ENCODE data around the gene SKI. TPM values are rescaled to one million over a fixed set of nuclear protein-coding genes. Genes with fewer than 3 reads are reported as not detected.

Gene SKI
- polyA plus RNA-seq, 1 donor = 46.1 TPM

DNA sequence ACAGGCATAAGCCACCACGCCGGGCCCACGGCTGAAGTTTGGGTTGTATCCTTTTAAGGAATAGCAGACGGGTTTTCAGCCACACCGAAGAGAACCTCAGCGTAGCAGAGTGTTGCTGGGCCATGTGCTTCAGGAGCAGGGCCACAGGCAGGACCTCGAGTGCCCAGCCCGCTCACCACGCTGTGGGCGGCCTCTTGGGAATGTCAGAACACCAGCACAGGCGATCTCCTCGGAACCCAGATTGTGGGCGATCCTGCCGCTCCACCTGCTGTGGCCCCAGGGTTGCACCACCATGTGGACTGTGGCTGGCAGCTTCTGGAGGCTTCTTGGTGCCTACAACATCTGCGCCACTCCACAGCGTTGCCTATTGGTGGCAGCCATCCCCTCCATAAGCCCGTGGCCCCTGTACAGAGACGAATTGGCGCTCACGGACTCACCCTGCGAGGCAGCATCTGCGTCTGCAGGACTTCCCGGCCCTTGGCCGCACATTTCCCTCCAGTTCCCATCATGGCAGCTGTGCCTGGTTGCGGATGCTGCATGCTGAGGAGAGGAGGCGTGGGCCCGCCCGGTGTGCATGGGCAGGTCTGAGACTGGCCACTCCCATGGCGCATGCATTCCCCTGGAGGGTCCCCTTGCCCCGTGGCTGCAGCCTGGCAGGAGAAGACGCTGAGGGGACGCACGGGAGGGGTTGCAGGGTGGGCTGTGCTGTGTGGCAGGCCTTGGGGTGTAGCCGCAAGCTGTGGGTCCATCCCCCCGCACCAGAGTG lies 69.3 kb downstream of the SKI start:
- Histone ChIP-seq H3K27ac (ENCODE audit: low read length) (no peak overlapping the region), H3K9me3 (ENCODE audit: control insufficient read depth, low read depth, low read length) (no peaks in the 10 kb centered on the region), H3K36me3 (ENCODE audit: control insufficient read depth, insufficient read depth, low read length) (peaks cover 11% of the 10 kb centered on the region), H3K27me3 (ENCODE audit: control insufficient read depth, insufficient read depth, low read length) (no peaks in the 10 kb centered on the region), H3K4me1 (ENCODE audit: control insufficient read depth, insufficient read depth, low read length) (peaks cover 21% of the 10 kb centered on the region), H3K4me3 (ENCODE audit: low read length) (no peak overlapping the region)
- DNase-seq = no peak
- no CpG with 5 or more reads among the region's 35 CpGs for WGBS (ENCODE audit: insufficient coverage, low lambda C conversion rate)

DNA sequence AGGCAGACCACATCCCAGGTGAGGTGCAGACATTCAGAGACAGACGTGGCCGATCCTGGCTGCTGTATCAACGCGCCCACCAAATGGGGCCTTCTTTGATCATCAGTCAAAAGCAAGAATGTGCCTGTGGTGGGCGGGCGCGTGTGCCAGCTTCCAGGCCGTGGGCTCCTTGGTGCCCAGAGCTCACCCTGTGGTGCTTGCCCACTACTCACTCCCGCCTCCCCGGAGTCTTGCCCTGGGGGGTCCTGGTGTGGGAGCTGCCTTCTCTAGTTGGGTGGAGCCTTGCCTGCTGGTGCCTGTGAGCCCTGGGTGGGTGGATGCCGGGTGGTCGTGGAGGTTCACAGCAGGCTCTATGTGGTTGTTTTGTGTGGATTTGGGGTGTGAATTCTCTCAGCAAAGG lies 70.6 kb downstream of the SKI start:
- peaks cover 27% of the 10 kb centered on the region for H3K4me1 ChIP-seq (ENCODE audit: control insufficient read depth, insufficient read depth, low read length)
- no CpG with 5 or more reads among the region's 12 CpGs for whole genome bisulfite sequencing (ENCODE audit: insufficient coverage, low lambda C conversion rate)
- H3K27me3 ChIP-seq (ENCODE audit: control insufficient read depth, insufficient read depth, low read length) = no peaks in the 10 kb centered on the region
- H3K36me3 ChIP-seq (ENCODE audit: control insufficient read depth, insufficient read depth, low read length) = peaks cover 19% of the 10 kb centered on the region
- H3K27ac ChIP-seq (ENCODE audit: low read length) = no peak overlapping the region
- H3K9me3 ChIP-seq (ENCODE audit: control insufficient read depth, low read depth, low read length) = peaks cover under 1% of the 10 kb centered on the region
- H3K4me3 ChIP-seq (ENCODE audit: low read length) = no peak overlapping the region
- no peak for DNase-seq

DNA sequence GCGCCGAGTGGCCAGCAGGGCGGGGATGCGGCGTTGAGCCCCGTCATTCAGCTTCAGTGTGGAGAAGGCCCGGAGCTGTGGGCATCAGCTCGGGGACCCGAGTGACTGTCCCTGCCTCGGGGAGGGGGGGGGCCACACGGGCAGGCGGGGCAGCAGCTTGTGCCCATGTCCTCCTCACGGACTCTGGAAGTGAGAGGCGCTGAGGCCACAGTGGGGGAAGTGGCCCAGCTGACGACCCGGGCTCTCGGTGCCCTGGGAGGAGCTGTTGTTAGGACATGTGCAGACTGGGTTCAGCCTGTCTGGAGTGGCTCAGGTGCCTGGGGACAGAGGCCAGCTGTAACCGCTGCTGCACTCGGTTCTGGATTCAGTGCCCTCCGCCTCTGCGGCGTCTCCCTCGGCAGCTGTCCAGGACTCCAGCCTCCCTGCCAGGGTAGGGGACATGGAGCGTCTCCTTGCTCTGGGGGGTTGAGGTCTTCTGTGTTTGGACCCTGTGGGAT lies 71.1 kb downstream of the SKI start:
- Histone ChIP-seq H3K9me3 (ENCODE audit: control insufficient read depth, low read depth, low read length) (peaks cover 3% of the 10 kb centered on the region), H3K36me3 (ENCODE audit: control insufficient read depth, insufficient read depth, low read length) (peaks cover 24% of the 10 kb centered on the region), H3K4me1 (ENCODE audit: control insufficient read depth, insufficient read depth, low read length) (peaks cover 27% of the 10 kb centered on the region), H3K4me3 (ENCODE audit: low read length) (no peak overlapping the region), H3K27ac (ENCODE audit: low read length) (no peak overlapping the region), H3K27me3 (ENCODE audit: control insufficient read depth, insufficient read depth, low read length) (no peaks in the 10 kb centered on the region)
- WGBS (ENCODE audit: insufficient coverage, low lambda C conversion rate) = no CpG with 5 or more reads among the region's 24 CpGs
- DNase-seq = no peak

DNA sequence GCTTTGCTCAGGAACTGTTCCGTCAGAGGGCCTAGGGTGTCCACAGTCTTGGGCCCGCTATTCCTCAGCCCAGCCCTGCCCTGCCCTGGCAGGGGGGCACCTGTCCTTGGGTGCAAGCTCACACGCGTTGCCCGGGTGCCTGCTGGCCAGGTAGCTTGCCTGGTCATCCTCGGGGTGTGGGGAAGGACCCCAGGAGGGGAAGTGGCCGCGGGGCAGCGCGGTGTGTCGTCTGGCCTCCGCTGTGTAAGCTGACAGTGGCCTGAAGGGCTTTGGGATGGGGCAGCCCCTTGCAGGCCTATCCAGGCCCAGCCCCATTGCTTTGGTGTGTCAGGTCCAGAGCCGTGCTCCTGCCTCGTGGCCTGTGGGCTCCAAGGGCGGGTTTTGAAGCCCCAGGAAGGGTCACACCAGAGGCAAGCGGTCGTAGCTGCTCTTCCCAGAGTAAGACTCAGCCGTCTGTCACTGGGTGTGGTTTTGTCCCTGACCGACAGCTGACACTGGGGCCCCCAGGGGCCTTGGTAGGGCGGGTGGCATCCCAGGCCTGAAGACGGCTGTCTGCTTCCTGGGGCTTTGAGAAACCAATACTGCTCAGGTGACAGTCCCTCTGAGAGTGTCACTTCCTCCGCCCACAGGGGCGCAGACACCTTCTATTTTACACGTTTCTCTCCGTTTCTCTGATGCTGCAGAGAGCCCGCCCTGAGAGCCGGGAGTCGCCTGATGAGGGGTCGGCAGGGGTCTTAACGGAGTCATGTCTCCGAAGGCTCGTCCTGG lies 72.1 kb downstream of the SKI start:
- peaks cover 31% of the 10 kb centered on the region for H3K36me3 ChIP-seq (ENCODE audit: control insufficient read depth, insufficient read depth, low read length)
- no CpG with 5 or more reads among the region's 32 CpGs for WGBS (ENCODE audit: insufficient coverage, low lambda C conversion rate)
- peak in 1 of 2 donors; percentile 56 for DNase-seq
- H3K27ac ChIP-seq (ENCODE audit: low read length) = no peak overlapping the region
- H3K9me3 ChIP-seq (ENCODE audit: control insufficient read depth, low read depth, low read length) = peaks cover 3% of the 10 kb centered on the region
- no peaks in the 10 kb centered on the region for H3K27me3 ChIP-seq (ENCODE audit: control insufficient read depth, insufficient read depth, low read length)
- H3K4me3 ChIP-seq (ENCODE audit: low read length) = no peak overlapping the region
- H3K4me1 ChIP-seq (ENCODE audit: control insufficient read depth, insufficient read depth, low read length) = peaks cover 29% of the 10 kb centered on the region

DNA sequence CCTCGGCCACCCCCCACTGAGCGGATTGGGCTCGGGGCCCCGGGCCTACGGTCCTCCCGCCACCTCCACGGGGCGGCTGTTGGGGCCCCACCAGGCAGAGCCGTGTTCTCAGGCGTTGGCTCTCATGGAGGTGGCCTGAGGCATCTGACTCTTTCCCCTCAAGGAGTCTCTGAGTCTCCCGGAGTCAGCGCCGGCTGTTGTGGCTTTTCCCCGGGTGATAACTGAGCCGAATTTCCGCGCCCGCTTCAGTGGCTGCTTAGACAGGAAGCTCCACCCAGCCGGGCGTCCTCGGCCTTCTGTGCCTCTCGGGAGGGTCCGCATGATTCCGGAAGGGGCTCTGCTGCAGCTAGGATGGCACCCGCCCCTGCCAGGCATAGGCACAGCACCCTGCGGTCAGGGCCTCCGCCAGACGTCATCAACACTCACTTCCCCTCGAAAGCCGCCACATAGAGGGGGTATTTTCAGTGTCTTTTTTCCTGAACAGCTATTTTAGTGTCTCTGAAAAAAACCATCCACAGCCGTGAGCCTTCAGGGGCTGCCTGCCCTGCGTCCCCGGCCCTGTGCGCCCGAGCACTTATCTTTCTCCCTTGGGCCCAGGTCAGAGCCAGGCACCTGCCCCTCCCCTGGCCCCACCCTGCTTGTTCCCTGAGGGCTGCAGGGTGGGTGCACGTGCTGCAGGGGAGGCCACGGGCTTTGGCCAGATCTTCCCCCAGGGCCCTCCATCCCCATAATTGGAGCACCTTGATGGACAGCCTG lies 72.9 kb downstream of the SKI start:
- no CpG with 5 or more reads among the region's 37 CpGs for WGBS (ENCODE audit: insufficient coverage, low lambda C conversion rate)
- DNase-seq = no peak
- H3K4me1 ChIP-seq (ENCODE audit: control insufficient read depth, insufficient read depth, low read length) = peaks cover 29% of the 10 kb centered on the region

DNA sequence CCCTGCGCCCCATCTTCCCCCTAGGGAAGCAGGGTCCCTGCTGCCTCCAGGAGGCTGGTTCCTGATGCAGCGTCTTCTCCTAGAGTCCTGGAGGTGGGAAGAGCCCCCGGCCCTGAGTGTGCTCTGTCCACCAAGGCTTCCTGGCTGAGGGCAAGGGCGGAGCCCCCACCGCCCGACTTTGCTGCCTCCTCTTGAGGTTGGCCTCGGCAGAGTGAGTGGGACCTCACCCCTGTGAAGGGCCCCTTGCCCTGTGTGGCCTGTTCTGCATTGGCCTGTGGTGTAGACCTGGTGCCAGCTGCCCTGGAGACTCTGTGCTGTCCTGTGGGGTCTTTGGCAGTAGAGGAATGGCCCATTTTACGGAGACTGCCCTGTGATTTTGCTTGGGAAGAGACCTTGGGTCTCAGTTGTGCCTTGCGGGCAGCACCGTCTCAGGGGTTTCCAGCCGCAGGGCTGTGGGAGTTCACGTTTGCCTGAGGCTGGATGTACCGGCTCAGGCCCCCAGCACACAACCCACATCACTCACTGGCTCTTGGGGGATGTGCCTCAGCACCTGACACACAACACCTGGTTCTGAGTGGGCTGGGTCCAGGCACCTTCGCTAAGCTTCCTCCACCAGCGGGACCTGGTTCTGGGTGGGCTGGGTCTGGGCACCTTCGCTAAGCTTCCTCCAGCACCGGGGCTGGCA lies 73.6 kb downstream of the SKI start:
- Histone ChIP-seq H3K4me3 (ENCODE audit: low read length) (no peak overlapping the region), H3K4me1 (ENCODE audit: control insufficient read depth, insufficient read depth, low read length) (peaks cover 29% of the 10 kb centered on the region), H3K27ac (ENCODE audit: low read length) (no peak overlapping the region), H3K27me3 (ENCODE audit: control insufficient read depth, insufficient read depth, low read length) (no peaks in the 10 kb centered on the region), H3K9me3 (ENCODE audit: control insufficient read depth, low read depth, low read length) (peaks cover 3% of the 10 kb centered on the region), H3K36me3 (ENCODE audit: control insufficient read depth, insufficient read depth, low read length) (peaks cover 42% of the 10 kb centered on the region)
- DNase-seq = no peak
- WGBS (ENCODE audit: insufficient coverage, low lambda C conversion rate) = no CpG with 5 or more reads among the region's 17 CpGs

More for the DNA sequence above, 72.9 kb downstream of the SKI start:
- H3K4me3 ChIP-seq (ENCODE audit: low read length) = no peak overlapping the region
- peaks cover 39% of the 10 kb centered on the region for H3K36me3 ChIP-seq (ENCODE audit: control insufficient read depth, insufficient read depth, low read length)
- no peak overlapping the region for H3K27ac ChIP-seq (ENCODE audit: low read length)
- H3K27me3 ChIP-seq (ENCODE audit: control insufficient read depth, insufficient read depth, low read length) = no peaks in the 10 kb centered on the region
- H3K9me3 ChIP-seq (ENCODE audit: control insufficient read depth, low read depth, low read length) = peaks cover 3% of the 10 kb centered on the region

DNA sequence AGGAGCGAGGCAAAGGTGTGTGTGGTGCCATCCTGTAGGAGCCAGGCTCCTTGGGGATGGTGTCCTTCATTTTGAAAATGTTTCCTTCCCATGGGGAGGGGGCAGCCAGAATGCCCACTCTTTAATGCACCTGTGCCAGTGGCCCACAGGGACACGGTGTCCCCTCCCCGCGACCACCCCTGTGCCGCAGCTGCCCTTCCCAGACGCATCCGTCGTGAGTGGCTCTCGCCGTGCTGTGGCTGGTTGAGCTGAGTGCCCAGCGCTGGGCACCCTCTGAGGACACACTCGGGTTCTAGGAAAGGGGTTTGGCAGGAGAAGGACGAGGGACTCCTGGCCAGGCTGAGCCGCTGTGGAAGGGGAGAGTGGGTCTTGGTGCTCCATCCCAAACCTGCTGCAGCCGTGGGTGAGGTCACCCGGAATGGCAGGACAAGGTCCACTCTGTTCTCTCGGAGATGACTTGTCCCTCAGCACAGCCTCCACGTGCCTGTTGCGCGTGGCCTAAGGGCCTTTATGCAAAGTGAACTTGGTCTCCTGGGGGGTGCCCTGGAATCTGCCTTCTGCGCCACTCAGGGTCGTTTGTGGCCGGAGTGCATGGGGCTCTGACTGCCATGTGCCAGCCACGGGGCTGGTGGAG lies 74.3 kb downstream of the SKI start:
- WGBS (ENCODE audit: insufficient coverage, low lambda C conversion rate) = no CpG with 5 or more reads among the region's 24 CpGs
- H3K27ac ChIP-seq (ENCODE audit: low read length) = no peak overlapping the region
- H3K36me3 ChIP-seq (ENCODE audit: control insufficient read depth, insufficient read depth, low read length) = peaks cover 47% of the 10 kb centered on the region
- no peak overlapping the region for H3K4me3 ChIP-seq (ENCODE audit: low read length)
- H3K4me1 ChIP-seq (ENCODE audit: control insufficient read depth, insufficient read depth, low read length) = peaks cover 29% of the 10 kb centered on the region
- H3K9me3 ChIP-seq (ENCODE audit: control insufficient read depth, low read depth, low read length) = peaks cover 8% of the 10 kb centered on the region
- DNase-seq = peak in 1 of 2 donors; percentile 59
- no peaks in the 10 kb centered on the region for H3K27me3 ChIP-seq (ENCODE audit: control insufficient read depth, insufficient read depth, low read length)

DNA sequence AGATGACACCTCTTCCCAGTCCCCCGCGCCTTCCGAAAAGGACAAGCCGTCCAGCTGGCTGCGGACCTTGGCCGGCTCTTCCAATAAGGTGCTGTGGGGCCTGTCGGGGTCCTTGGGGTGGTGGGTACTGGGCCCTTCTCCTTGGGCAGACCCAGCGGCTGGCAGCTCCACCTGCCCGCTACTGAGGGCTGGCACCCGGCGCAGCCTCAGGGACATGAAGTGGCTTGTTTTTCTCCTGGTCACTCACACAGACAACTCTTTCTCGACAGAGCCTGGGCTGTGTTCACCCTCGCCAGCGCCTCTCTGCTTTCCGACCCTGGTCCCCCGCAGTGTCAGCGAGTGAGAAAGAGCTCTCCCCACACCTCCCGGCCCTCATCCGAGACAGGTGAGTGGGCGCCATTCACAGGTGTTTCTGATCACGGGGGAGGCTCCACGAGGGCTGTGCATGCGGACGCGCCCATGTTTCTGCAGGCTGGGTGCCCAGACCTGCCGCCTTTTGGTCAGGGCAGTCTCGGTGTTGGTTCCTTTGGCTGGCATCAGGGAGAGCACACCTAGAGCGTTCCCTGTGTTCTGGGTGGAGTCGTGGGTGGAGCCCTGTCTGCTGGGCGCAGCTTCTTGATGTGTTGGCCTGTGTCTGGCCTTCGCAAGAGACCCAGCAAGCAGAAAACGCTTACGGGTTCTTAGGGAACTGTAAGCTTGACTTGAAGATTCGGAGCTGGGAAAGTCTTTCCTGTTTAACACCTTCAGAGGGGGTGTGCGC lies 75.1 kb downstream of the SKI start:
- no peak for DNase-seq
- H3K36me3 ChIP-seq (ENCODE audit: control insufficient read depth, insufficient read depth, low read length) = peaks cover 53% of the 10 kb centered on the region
- H3K9me3 ChIP-seq (ENCODE audit: control insufficient read depth, low read depth, low read length) = peaks cover 9% of the 10 kb centered on the region
- no CpG with 5 or more reads among the region's 35 CpGs for WGBS (ENCODE audit: insufficient coverage, low lambda C conversion rate)
- H3K27ac ChIP-seq (ENCODE audit: low read length) = no peak overlapping the region
- no peaks in the 10 kb centered on the region for H3K27me3 ChIP-seq (ENCODE audit: control insufficient read depth, insufficient read depth, low read length)
- H3K4me1 ChIP-seq (ENCODE audit: control insufficient read depth, insufficient read depth, low read length) = peaks cover 29% of the 10 kb centered on the region
- H3K4me3 ChIP-seq (ENCODE audit: low read length) = no peak overlapping the region

DNA sequence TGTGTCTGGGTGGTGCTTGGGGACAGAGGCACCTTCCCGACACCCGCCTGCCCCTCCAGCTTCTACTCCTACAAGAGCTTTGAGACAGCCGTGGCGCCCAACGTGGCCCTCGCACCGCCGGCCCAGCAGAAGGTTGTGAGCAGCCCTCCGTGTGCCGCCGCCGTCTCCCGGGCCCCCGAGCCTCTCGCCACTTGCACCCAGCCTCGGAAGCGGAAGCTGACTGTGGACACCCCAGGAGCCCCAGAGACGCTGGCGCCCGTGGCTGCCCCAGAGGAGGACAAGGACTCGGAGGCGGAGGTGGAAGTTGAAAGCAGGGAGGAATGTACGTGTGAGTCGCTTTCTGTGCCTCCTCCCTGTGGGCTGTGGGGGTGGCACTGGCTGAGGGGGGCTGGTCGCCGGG lies 75.7 kb downstream of the SKI start:
- H3K36me3 ChIP-seq (ENCODE audit: control insufficient read depth, insufficient read depth, low read length) = peaks cover 59% of the 10 kb centered on the region
- H3K27me3 ChIP-seq (ENCODE audit: control insufficient read depth, insufficient read depth, low read length) = no peaks in the 10 kb centered on the region
- H3K4me1 ChIP-seq (ENCODE audit: control insufficient read depth, insufficient read depth, low read length) = peaks cover 29% of the 10 kb centered on the region

More for the DNA sequence above, 75.7 kb downstream of the SKI start:
- WGBS (ENCODE audit: insufficient coverage, low lambda C conversion rate) = no CpG with 5 or more reads among the region's 26 CpGs
- H3K9me3 ChIP-seq (ENCODE audit: control insufficient read depth, low read depth, low read length) = peaks cover 9% of the 10 kb centered on the region
- no peak for DNase-seq
- H3K27ac ChIP-seq (ENCODE audit: low read length) = no peak overlapping the region
- no peak overlapping the region for H3K4me3 ChIP-seq (ENCODE audit: low read length)
